HEK293 (cell line): Measurements from ENCODE around the gene CCDC88C.

Experiments used
- CTCF ChIA-PET: fragments of 350-600 bp; formaldehyde crosslinking; extraction: SDS; loops from one replicate; lab custom pipeline; 2021; ENCODE audit warnings: antibody characterized with exemption; lab: Yijun Ruan, JAX
- POLR2A ChIA-PET: fragments of 300-600 bp; formaldehyde crosslinking; extraction: SDS; loops from one replicate; lab custom pipeline; 2020; ENCODE audit warnings: antibody characterized with exemption, inconsistent platforms; lab: Yijun Ruan, JAX
- H3K27ac ChIP-seq: fragments of 200-500 bp; sonication (Bioruptor generic); 2 replicates; pipeline ENCODE4 v1.5.1; 2014; ENCODE audit warnings: low read depth, low read length, control low read depth, inconsistent platforms; ENCODE audit errors: extremely low read depth
- H3K36me3 ChIP-seq, 2 experiments: fragments of 200-500 bp in 1 of 2; sonication (Bioruptor generic) in 1 of 2; 1 replicate in 1 of 2; 2 replicates in 1 of 2; pipeline ENCODE4 v1.5.1; 2014 to 2017; ENCODE audit warnings: inconsistent platforms in 2 of 2, low read length in 2 of 2; ENCODE audit not compliant: control insufficient read depth in 2 of 2, insufficient read depth in 1 of 2
- H3K4me1 ChIP-seq: fragments of 200-500 bp; sonication (Bioruptor generic); 2 replicates; pipeline ENCODE4 v1.5.1; 2014; ENCODE audit warnings: mild to moderate bottlenecking, low read length, inconsistent platforms; ENCODE audit not compliant: control insufficient read depth, insufficient read depth
- H3K4me3 ChIP-seq: 2 replicates; pipeline ENCODE4 v1.5.1; 2011; ENCODE audit warnings: low read depth, mild to moderate bottlenecking, control low read depth, low read length, moderate library complexity
- H3K9me3 ChIP-seq: fragments of 200-500 bp; sonication (Bioruptor generic); 2 replicates; pipeline ENCODE4 v1.5.1; 2014; ENCODE audit warnings: low read depth, low read length, inconsistent platforms; ENCODE audit not compliant: control insufficient read depth, insufficient read depth
- BCL11A ChIP-seq: fragments of 450-650 bp; formaldehyde crosslinking; IDR thresholded peaks from 2 replicates; pipeline ENCODE4 v1.5.1; 2016; ENCODE audit warnings: low read depth, missing biosample characterization, missing genetic modification characterization
- ELK4 ChIP-seq: IDR thresholded peaks from 2 replicates; pipeline ENCODE4 v1.6.1; 2011; ENCODE audit warnings: mild to moderate bottlenecking, low read depth, low read length, borderline replicate concordance
- FEZF1 ChIP-seq: fragments of 450-650 bp; formaldehyde crosslinking; IDR thresholded peaks from 2 replicates; pipeline ENCODE4 v1.5.1; 2016; ENCODE audit warnings: missing biosample characterization, missing genetic modification characterization
- GLIS1 ChIP-seq: fragments of 450-650 bp; formaldehyde crosslinking; IDR thresholded peaks from 2 replicates; pipeline ENCODE4 v1.5.1; 2016; ENCODE audit warnings: missing biosample characterization, missing genetic modification characterization
- HIC1 ChIP-seq: fragments of 450-650 bp; formaldehyde crosslinking; IDR thresholded peaks from 2 replicates; pipeline ENCODE4 v1.5.1; 2016; ENCODE audit warnings: missing biosample characterization, missing genetic modification characterization
- MZF1 ChIP-seq: fragments of 450-650 bp; formaldehyde crosslinking; IDR thresholded peaks from 2 replicates; pipeline ENCODE4 v1.5.1; 2017; ENCODE audit warnings: missing biosample characterization, missing genetic modification characterization, borderline replicate concordance
- OSR2 ChIP-seq: fragments of 450-650 bp; formaldehyde crosslinking; IDR thresholded peaks from 2 replicates; pipeline ENCODE4 v1.5.1; 2016; ENCODE audit warnings: missing biosample characterization, missing genetic modification characterization
- PATZ1 ChIP-seq: fragments of 450-650 bp; formaldehyde crosslinking; IDR thresholded peaks from 2 replicates; pipeline ENCODE4 v1.5.1; 2016; ENCODE audit warnings: missing biosample characterization, missing genetic modification characterization
- PRDM6 ChIP-seq: fragments of 450-650 bp; formaldehyde crosslinking; IDR thresholded peaks from 2 replicates; pipeline ENCODE4 v1.5.1; 2017; ENCODE audit warnings: missing biosample characterization, missing genetic modification characterization
- TSHZ1 ChIP-seq: fragments of 450-650 bp; formaldehyde crosslinking; IDR thresholded peaks from 2 replicates; pipeline ENCODE4 v1.5.1; 2016; ENCODE audit warnings: missing biosample characterization, missing genetic modification characterization, borderline replicate concordance
- YY2 ChIP-seq: fragments of 450-650 bp; formaldehyde crosslinking; IDR thresholded peaks from 2 replicates; pipeline ENCODE4 v1.5.1; 2016; ENCODE audit warnings: missing biosample characterization, missing genetic modification characterization
- ZBTB1 ChIP-seq: fragments of 450-650 bp; formaldehyde crosslinking; IDR thresholded peaks from 2 replicates; pipeline ENCODE4 v1.5.1; 2016; ENCODE audit warnings: missing biosample characterization, missing genetic modification characterization
- ZBTB21 ChIP-seq: fragments of 450-650 bp; formaldehyde crosslinking; IDR thresholded peaks from 2 replicates; pipeline ENCODE4 v1.5.1; 2017; ENCODE audit warnings: missing biosample characterization, missing genetic modification characterization
- ZBTB48 ChIP-seq: fragments of 450-650 bp; formaldehyde crosslinking; IDR thresholded peaks from 2 replicates; pipeline ENCODE4 v1.5.1; 2016; ENCODE audit warnings: missing biosample characterization, missing genetic modification characterization
- ZEB2 ChIP-seq: fragments of 450-650 bp; formaldehyde crosslinking; IDR thresholded peaks from 2 replicates; pipeline ENCODE4 v1.5.1; 2016; ENCODE audit warnings: missing biosample characterization, missing genetic modification characterization
- ZFP41 ChIP-seq: fragments of 450-650 bp; formaldehyde crosslinking; IDR thresholded peaks from 2 replicates; pipeline ENCODE4 v1.5.1; 2016; ENCODE audit warnings: missing biosample characterization, missing genetic modification characterization, borderline replicate concordance
- ZNF140 ChIP-seq: fragments of 450-650 bp; formaldehyde crosslinking; IDR thresholded peaks from 2 replicates; pipeline ENCODE4 v1.5.1; 2016; ENCODE audit warnings: missing biosample characterization, missing genetic modification characterization
- ZNF2 ChIP-seq: fragments of 450-650 bp; formaldehyde crosslinking; IDR thresholded peaks from 2 replicates; pipeline ENCODE4 v1.5.1; 2016; ENCODE audit warnings: missing biosample characterization, missing genetic modification characterization
- ZNF221 ChIP-seq: fragments of 450-650 bp; formaldehyde crosslinking; IDR thresholded peaks from 2 replicates; pipeline ENCODE4 v1.5.1; 2017; ENCODE audit warnings: missing biosample characterization, missing genetic modification characterization, borderline replicate concordance
- ZNF548 ChIP-seq: fragments of 450-650 bp; formaldehyde crosslinking; IDR thresholded peaks from 2 replicates; pipeline ENCODE4 v1.5.1; 2016; ENCODE audit warnings: missing biosample characterization, missing genetic modification characterization
- ZNF596 ChIP-seq: fragments of 450-650 bp; IDR thresholded peaks from 2 replicates; pipeline ENCODE4 v1.5.0; 2018; ENCODE audit warnings: missing biosample characterization, mild to moderate bottlenecking, missing genetic modification characterization, moderate library complexity
- ZNF629 ChIP-seq: fragments of 450-650 bp; formaldehyde crosslinking; IDR thresholded peaks from 2 replicates; pipeline ENCODE4 v1.5.1; 2017; ENCODE audit warnings: missing biosample characterization, missing genetic modification characterization
- ZNF777 ChIP-seq: fragments of 450-650 bp; formaldehyde crosslinking; IDR thresholded peaks from 2 replicates; pipeline ENCODE4 v1.5.1; 2017; ENCODE audit warnings: missing biosample characterization, missing genetic modification characterization, borderline replicate concordance
- ZNF843 ChIP-seq: fragments of 450-650 bp; formaldehyde crosslinking; IDR thresholded peaks from 2 replicates; pipeline ENCODE4 v1.5.1; 2016; ENCODE audit warnings: missing biosample characterization, missing genetic modification characterization
- ZXDB ChIP-seq: fragments of 450-650 bp; formaldehyde crosslinking; IDR thresholded peaks from 2 replicates; pipeline ENCODE4 v1.5.1; 2016; ENCODE audit warnings: missing biosample characterization, missing genetic modification characterization

Gene CCDC88C

GRCh38 chr14:91371990-91372375, 45.6 kb downstream of the CCDC88C start (continued):
- TF ChIP-seq ZNF140 (tag by site-specific recombination), result no peak
- no peak for TF ChIP-seq ZNF777 (tag by site-specific recombination)
- no peak for TF ChIP-seq ZNF2 (tag by site-specific recombination)
- TF ChIP-seq ZNF221, result no peak
- no peak for TF ChIP-seq MZF1 (tag by site-specific recombination)
- no peak for TF ChIP-seq ZNF596 (tag by site-specific recombination)

- Histone ChIP-seq H3K4me3 (no peak overlapping the region), H3K27ac (no peak overlapping the region), H3K9me3 (no peaks in the 10 kb centered on the region), H3K36me3 (no peaks in the 10 kb centered on the region), H3K4me1 (peaks cover 31% of the 10 kb centered on the region)
- POLR2A ChIA-PET, result no interaction called here
- CTCF ChIA-PET, result interaction anchor here (1.1 kb wide), 1 partner anchor 46 kb away, joined by 3 read pairs; no protein-coding TSS in a partner anchor
- peak; percentile 48 for TF ChIP-seq OSR2 (tag by site-specific recombination)
- 0 out of 2 replicates have a peak, but pooled peaks have one; percentile 47 for TF ChIP-seq BCL11A (tag by site-specific recombination)
- TF ChIP-seq ZXDB (tag by site-specific recombination), result peak; percentile 73
- TF ChIP-seq YY2, result no peak
- peak; percentile 55; the same call in 1 of the 2 replicates for TF ChIP-seq HIC1 (tag by site-specific recombination)
- peak; percentile 58; the same call in 1 of the 2 replicates for TF ChIP-seq ZNF548 (tag by site-specific recombination)
- TF ChIP-seq ZEB2, result peak; percentile 87
- TF ChIP-seq FEZF1 (tag by site-specific recombination), result no peak
- TF ChIP-seq ELK4, result no peak
- TF ChIP-seq ZBTB21 (tag by site-specific recombination), result 0 out of 2 replicates have a peak, but pooled peaks have one; percentile 24
- peak; percentile 95 for TF ChIP-seq ZBTB48 (tag by site-specific recombination)
- TF ChIP-seq PRDM6 (tag by site-specific recombination), result peak; percentile 69
- 0 out of 2 replicates have a peak, but pooled peaks have one; percentile 37 for TF ChIP-seq GLIS1 (tag by site-specific recombination)
- peak; percentile 64; the same call in 1 of the 2 replicates for TF ChIP-seq ZNF843 (tag by site-specific recombination)
- TF ChIP-seq TSHZ1 (tag by site-specific recombination), result peak; percentile 51; the same call in 1 of the 2 replicates
- 0 out of 2 replicates have a peak, but pooled peaks have one; percentile 52 for TF ChIP-seq ZBTB1 (tag by site-specific recombination)
- no peak for TF ChIP-seq ZFP41 (tag by site-specific recombination)
- TF ChIP-seq PATZ1, result peak; percentile 74
- TF ChIP-seq ZNF629 (tag by site-specific recombination), result peak; percentile 91
Measured at GRCh38 chr14:91371011-91371989, 46.3 kb downstream of the CCDC88C start.
